A549 (cell line): ENCODE measurements around the gene TMEM273. TPM values are rescaled to one million over a fixed set of nuclear protein-coding genes. Genes with fewer than 3 reads are reported as not detected.

ENCODE experiments used
- ATAC-seq, 2 experiments: fragments of 200-7000 bp in 1 of 2; fragments of >200 bp in 1 of 2; cut with Nextera tagmentation in 1 of 2; cut with Tn5 transposase in 1 of 2; 3 replicates each; pipeline versions ENCODE4 v1.8.0 to v1.9.1; 2018 to 2020; ENCODE audit warnings: mild to moderate bottlenecking in 1 of 2, moderate library complexity in 1 of 2
- CTCF ChIA-PET: fragments of 300-600 bp; sonication (Branson Sonifier 250); formaldehyde crosslinking; extraction: SDS; loops from one replicate; lab custom pipeline; 2021; ENCODE audit warnings: antibody characterized with exemption, inconsistent platforms; lab: Yijun Ruan, JAX
- POLR2A ChIA-PET: fragments of 350-600 bp; formaldehyde crosslinking; extraction: SDS; loops from one replicate; lab custom pipeline; 2021; ENCODE audit warnings: antibody characterized with exemption, inconsistent platforms; lab: Yijun Ruan, JAX
- DNase-seq, 2 experiments: peaks; one replicate each; pipeline versions ENCODE4 v3.0.0 to v3.0.0-alpha.2; 2011 to 2016; ENCODE audit warnings: low read depth in 1 of 2, low spot score in 1 of 2
- FAIRE-seq: peaks from 2 replicates; lab custom pipeline; 2011; peaks lifted over from hg19 to GRCh38; lab: Jason Lieb, UNC
- H3K27ac ChIP-seq, 2 experiments: fragments of >200 bp; sonication (Bioruptor Twin); formaldehyde crosslinking; 3 replicates each; pipeline ENCODE4 v1.5.1; 2016 to 2017
- H3K4me1 ChIP-seq: fragments of >200 bp; sonication (Bioruptor Twin); formaldehyde crosslinking; 3 replicates; pipeline ENCODE4 v1.6.1; 2016
- H3K4me2 ChIP-seq: fragments of >200 bp; sonication (Bioruptor Twin); formaldehyde crosslinking; 3 replicates; pipeline ENCODE4 v1.6.1; 2016
- H3K4me3 ChIP-seq: fragments of >200 bp; sonication (Bioruptor Twin); formaldehyde crosslinking; 3 replicates; pipeline ENCODE4 v1.5.1; 2016
- H3K9me3 ChIP-seq: fragments of >200 bp; sonication (Bioruptor Twin); formaldehyde crosslinking; 3 replicates; pipeline ENCODE4 v1.6.1; 2016
- POLR2AphosphoS2 ChIP-seq: conservative IDR thresholded peaks from 2 replicates; pipeline ENCODE4 v1.6.1; 2012; ENCODE audit warnings: low read length, improper control_type of control experiment, inconsistent platforms
- RCOR1 ChIP-seq: fragments of 150-350 bp; IDR thresholded peaks from 2 replicates; pipeline ENCODE4 v1.6.1; 2014; ENCODE audit warnings: antibody characterized with exemption, low read length, low read depth
- RFX5 ChIP-seq: fragments of 450-650 bp; IDR thresholded peaks from 2 replicates; pipeline ENCODE4 v1.7.1; 2014; ENCODE audit warnings: antibody characterized with exemption, mild to moderate bottlenecking, moderate library complexity
- WGBS: methylation state at CpG from one replicate; pipeline ENCODE4 v1.1.6; 2017; ENCODE audit errors: missing lambda C conversion rate; 5-methylcytosine and 5-hydroxymethylcytosine counted together
- polyA plus RNA-seq, 4 experiments: library from polyadenylated mRNA; depleted of rRNA in 3 of 4; stranded (reverse); fragments of >200 nt; fragmentation: RNase III in 1 of 4; extraction: RNeasy Plus Mini Kit Qiagen cat#74134 plus additional on column Dnase treatment in 1 of 4; gene quantifications; 2 replicates in 3 of 4; 3 replicates in 1 of 4; pipeline ENCODE4 v1.2.3, GENCODE V29; 2011 to 2017

TMEM273 gene
- polyA plus RNA-seq, 2 of the 4 experiments (the other 2 are of a cell fraction): not detected

GRCh38 chr10:49105076-49105475 lies 83.1 kb downstream of the TMEM273 start:
- no peak for FAIRE-seq
- TF ChIP-seq RFX5 (no peak), RCOR1 (no peak), POLR2AphosphoS2 (no peak)
- TF ChIP-seq, all 56 proteins: peak for 0
- WGBS: 61% methylated on average over 3 of the region's 4 CpGs
- H3K27ac ChIP-seq: no peak overlapping the region
- ChIA-PET POLR2A (no interaction called here), CTCF (no interaction called here)
- H3K4me2 ChIP-seq: no peak overlapping the region
- H3K4me3 ChIP-seq: no peak overlapping the region
- ATAC-seq (no peak), DNase-seq (no peak)
- no peaks in the 10 kb centered on the region for H3K9me3 ChIP-seq
- H3K4me1 ChIP-seq: no peaks in the 10 kb centered on the region

Other genes starting within 250 kb of the TMEM273 start
- not detected in 2 replicates for gene LRRC18, start 248.6 kb downstream of the TMEM273 start, polyA plus RNA-seq (2011; rRNA removed)
- not detected in 3 replicates for gene LRRC18, start 248.6 kb downstream of the TMEM273 start, polyA plus RNA-seq (2017; fragmentation: RNase III; extraction: RNeasy Plus Mini Kit Qiagen cat#74134 plus additional on column Dnase treatment)
- gene VSTM4, start 72.9 kb downstream of the TMEM273 start, polyA plus RNA-seq (2011; rRNA removed): 0.18 and 0.21 TPM in 2 replicates
- 0.22 to 0.53 TPM (median 0.41 TPM) in 3 replicates for gene VSTM4, start 72.9 kb downstream of the TMEM273 start, polyA plus RNA-seq (2017; fragmentation: RNase III; extraction: RNeasy Plus Mini Kit Qiagen cat#74134 plus additional on column Dnase treatment)
- gene FAM170B, start 54.4 kb downstream of the TMEM273 start, polyA plus RNA-seq (2011; rRNA removed): not detected in 2 replicates
- gene FAM170B, start 54.4 kb downstream of the TMEM273 start, polyA plus RNA-seq (2017; fragmentation: RNase III; extraction: RNeasy Plus Mini Kit Qiagen cat#74134 plus additional on column Dnase treatment): not detected in 3 replicates
- not detected in 2 replicates for gene C10orf71, start 110.8 kb upstream of the TMEM273 start, polyA plus RNA-seq (2011; rRNA removed)
- gene C10orf71, start 110.8 kb upstream of the TMEM273 start, polyA plus RNA-seq (2017; fragmentation: RNase III; extraction: RNeasy Plus Mini Kit Qiagen cat#74134 plus additional on column Dnase treatment): not detected in 3 replicates
- gene DRGX, start 207.7 kb upstream of the TMEM273 start, polyA plus RNA-seq (2011; rRNA removed): not detected in 2 replicates
- gene DRGX, start 207.7 kb upstream of the TMEM273 start, polyA plus RNA-seq (2017; fragmentation: RNase III; extraction: RNeasy Plus Mini Kit Qiagen cat#74134 plus additional on column Dnase treatment): not detected in 3 replicates